Renal cortical epithelial cell (primary cell): ENCODE results near the gene MAPK1. TPM values are rescaled to one million over a fixed set of nuclear protein-coding genes. Genes with fewer than 3 reads are reported as not detected.
"Not testable (repeated sequence)": the region's sequence is repeated elsewhere in the genome, so short reads cannot be mapped to it uniquely, and the experiment has no call there.

Source experiments
- DNase-seq: peaks from one replicate; pipeline ENCODE4 v3.0.0-alpha.2; 2011; ENCODE audit warnings: low read depth
- total RNA-seq: library from RNA; depleted of rRNA; stranded (reverse); fragments of >200 nt; gene quantifications from 2 replicates; pipeline ENCODE4 v1.2.3, GENCODE V29; 2014

MAPK1 gene
- total RNA-seq, 1 donor from 2014 or later: 93.1 TPM

- no peak for DNase-seq
These were observed 111.6 kb downstream of the MAPK1 start for GRCh38 chr22:21755851-21756284.

- no peak for DNase-seq
These were observed 112.9 kb downstream of the MAPK1 start for GRCh38 chr22:21754523-21754922.

- no peak for DNase-seq
These were observed 113.9 kb downstream of the MAPK1 start for GRCh38 chr22:21753374-21754111.

GRCh38 chr22:21752276-21752675 is 115.2 kb downstream of the MAPK1 start:
- DNase-seq: no peak

GRCh38 chr22:21745948-21746347 is 121.5 kb downstream of the MAPK1 start:
- DNase-seq: no peak

- peak; percentile 10 for DNase-seq
These were observed 122.5 kb downstream of the MAPK1 start for GRCh38 chr22:21744917-21745316.

- no peak for DNase-seq
These were observed 125.7 kb downstream of the MAPK1 start for GRCh38 chr22:21741790-21742189.

- no peak for DNase-seq
These were observed 126.4 kb downstream of the MAPK1 start for GRCh38 chr22:21741059-21741458.

GRCh38 chr22:21739828-21740377 is 127.5 kb downstream of the MAPK1 start:
- no peak for DNase-seq

GRCh38 chr22:21738966-21739365 is 128.5 kb downstream of the MAPK1 start:
- no peak for DNase-seq

- DNase-seq: no peak
These were observed 129.4 kb downstream of the MAPK1 start for GRCh38 chr22:21738081-21738480.

- no peak for DNase-seq
These were observed 130.5 kb downstream of the MAPK1 start for GRCh38 chr22:21736948-21737347.

- no peak for DNase-seq
These were observed 131.3 kb downstream of the MAPK1 start for GRCh38 chr22:21736084-21736642.

GRCh38 chr22:21735200-21736083 is 132.0 kb downstream of the MAPK1 start, which contains the start of gene YPEL1:
Gene YPEL1 (minus strand): TSS chr22:21735794. CDS start chr22:21710744, 25,050 bp downstream.
- peak; percentile 84 for DNase-seq

- DNase-seq: no peak
These were observed 132.8 kb downstream of the MAPK1 start for GRCh38 chr22:21734540-21735199.

GRCh38 chr22:21731503-21731902 is 135.9 kb downstream of the MAPK1 start:
- no peak for DNase-seq

GRCh38 chr22:21730535-21731308 is 136.7 kb downstream of the MAPK1 start:
- no peak for DNase-seq

- DNase-seq: not testable (repeated sequence)
These were observed 138.3 kb downstream of the MAPK1 start for GRCh38 chr22:21729184-21729583.

GRCh38 chr22:21728270-21728669 is 139.2 kb downstream of the MAPK1 start:
- no peak for DNase-seq

GRCh38 chr22:21727768-21728167 is 139.7 kb downstream of the MAPK1 start:
- no peak for DNase-seq

GRCh38 chr22:21727159-21727558 is 140.3 kb downstream of the MAPK1 start:
- no peak for DNase-seq
